Measurements from ENCODE around the gene MARCHF6.

The MARCHF6 gene

GRCh38 chr5:10348258-10348657 is 5.2 kb upstream of the MARCHF6 start:
- Histone ChIP-seq H3K27me3 (ENCODE audit: insufficient read depth, low read depth) (no peaks in the 10 kb centered on the region), H3K27ac (no peak overlapping the region), H2AFZ (ENCODE audit: low read depth) (no peak overlapping the region), H3K36me3 (ENCODE audit: insufficient read depth) (no peaks in the 10 kb centered on the region), H3K4me2 (no peak overlapping the region), H4K20me1 (ENCODE audit: insufficient read depth) (no peaks in the 10 kb centered on the region), H3K4me1 (ENCODE audit: low read depth, poor library complexity, severe bottlenecking) (peaks cover 11% of the 10 kb centered on the region), H3K4me3 (IDR thresholded peaks at IDR 0.05; ENCODE audit: insufficient read depth, low read depth, low read length) (no peak overlapping the region), H3K9ac (no peak overlapping the region), H3K79me2 (ENCODE audit: insufficient read depth, low read depth) (no peaks in the 10 kb centered on the region)
- no peak for TF ChIP-seq CTCF (conservative IDR thresholded peaks at IDR 0.05; ENCODE audit: low read depth, low read length)

- H3K4me2 ChIP-seq: no peak overlapping the region
- H2AFZ ChIP-seq (ENCODE audit: low read depth): no peak overlapping the region
- H3K79me2 ChIP-seq (ENCODE audit: insufficient read depth, low read depth): peaks cover 24% of the 10 kb centered on the region
- no peak overlapping the region for H3K4me3 ChIP-seq (IDR thresholded peaks at IDR 0.05; ENCODE audit: insufficient read depth, low read depth, low read length)
- no peaks in the 10 kb centered on the region for H3K36me3 ChIP-seq (ENCODE audit: insufficient read depth)
- H3K27me3 ChIP-seq (ENCODE audit: insufficient read depth, low read depth): no peaks in the 10 kb centered on the region
- H3K4me1 ChIP-seq (ENCODE audit: low read depth, poor library complexity, severe bottlenecking): peaks cover 21% of the 10 kb centered on the region
- no peak for TF ChIP-seq CTCF (conservative IDR thresholded peaks at IDR 0.05; ENCODE audit: low read depth, low read length)
- H3K27ac ChIP-seq: no peak overlapping the region
- peaks cover 11% of the 10 kb centered on the region; the same call in 1 of the 2 replicates for H4K20me1 ChIP-seq (ENCODE audit: insufficient read depth)
- H3K9ac ChIP-seq: no peak overlapping the region
These were observed 2.1 kb upstream of the MARCHF6 start for GRCh38 chr5:10351199-10351905.

- no peak overlapping the region for H2AFZ ChIP-seq (ENCODE audit: low read depth)
- peaks cover 16% of the 10 kb centered on the region for H4K20me1 ChIP-seq (ENCODE audit: insufficient read depth)
- no peaks in the 10 kb centered on the region for H3K36me3 ChIP-seq (ENCODE audit: insufficient read depth)
- peak overlapping the region; percentile 98; the same call in 1 of the 2 replicates for H3K27ac ChIP-seq
- no peaks in the 10 kb centered on the region for H3K27me3 ChIP-seq (ENCODE audit: insufficient read depth, low read depth)
- peaks cover 30% of the 10 kb centered on the region for H3K79me2 ChIP-seq (ENCODE audit: insufficient read depth, low read depth)
- peak overlapping the region; percentile 67; the same call in 1 of the 2 replicates for H3K4me2 ChIP-seq
- H3K4me3 ChIP-seq (IDR thresholded peaks at IDR 0.05; ENCODE audit: insufficient read depth, low read depth, low read length): no peak overlapping the region
- no peak for TF ChIP-seq CTCF (conservative IDR thresholded peaks at IDR 0.05; ENCODE audit: low read depth, low read length)
- H3K9ac ChIP-seq: peak overlapping the region; percentile 95; the same call in 1 of the 2 replicates
- peaks cover 27% of the 10 kb centered on the region for H3K4me1 ChIP-seq (ENCODE audit: low read depth, poor library complexity, severe bottlenecking)
These were observed 1.6 kb upstream of the MARCHF6 start for GRCh38 chr5:10351919-10352318.

- H4K20me1 ChIP-seq (ENCODE audit: insufficient read depth): peaks cover 23% of the 10 kb centered on the region
- H3K27me3 ChIP-seq (ENCODE audit: insufficient read depth, low read depth): no peaks in the 10 kb centered on the region
- H3K27ac ChIP-seq: peak overlapping the region; percentile 98
- peak overlapping the region; percentile 67 for H3K4me2 ChIP-seq
- H3K9ac ChIP-seq: peak overlapping the region; percentile 95
- peak overlapping the region; percentile 37 for H3K4me3 ChIP-seq (IDR thresholded peaks at IDR 0.05; ENCODE audit: insufficient read depth, low read depth, low read length)
- H3K36me3 ChIP-seq (ENCODE audit: insufficient read depth): no peaks in the 10 kb centered on the region
- no peak for TF ChIP-seq CTCF (conservative IDR thresholded peaks at IDR 0.05; ENCODE audit: low read depth, low read length)
- peaks cover 37% of the 10 kb centered on the region for H3K79me2 ChIP-seq (ENCODE audit: insufficient read depth, low read depth)
- peak overlapping the region; percentile 82 for H2AFZ ChIP-seq (ENCODE audit: low read depth)
- peaks cover 34% of the 10 kb centered on the region for H3K4me1 ChIP-seq (ENCODE audit: low read depth, poor library complexity, severe bottlenecking)
These were observed 860 bp upstream of the MARCHF6 start for GRCh38 chr5:10352430-10353240.
